Keratinocyte (primary cell): ENCODE data around the gene PRL. TPM values are rescaled to one million over a fixed set of nuclear protein-coding genes. Genes with fewer than 3 reads are reported as not detected.

ENCODE experiments used
- DNase-seq: peaks from one replicate; pipeline ENCODE4 v3.0.0-alpha.2; 2011; ENCODE audit warnings: low read depth, missing footprints, low spot score
- FAIRE-seq: peaks from 2 replicates; lab custom pipeline; 2011; peaks lifted over from hg19 to GRCh38; lab: Jason Lieb, UNC
- H2AFZ ChIP-seq: 2 replicates; pipeline ENCODE4 v1.6.0; 2012; ENCODE audit warnings: low read length, control low read depth, inconsistent platforms; ENCODE audit not compliant: control insufficient read depth
- H3K27ac ChIP-seq: 2 replicates; pipeline ENCODE4 v1.5.1; 2011; ENCODE audit warnings: low read length; ENCODE audit not compliant: control insufficient read depth, insufficient read depth
- H3K27me3 ChIP-seq: 3 replicates; pipeline ENCODE4 v1.6.0; 2011; ENCODE audit warnings: low read length; ENCODE audit not compliant: control insufficient read depth, insufficient read depth; ENCODE audit errors: extremely low read depth
- H3K36me3 ChIP-seq, 2 experiments: 2 replicates in 1 of 2; 3 replicates in 1 of 2; pipeline ENCODE4 v1.5.1; 2011; ENCODE audit warnings: low read length in 2 of 2, mild to moderate bottlenecking in 1 of 2; ENCODE audit not compliant: control insufficient read depth in 2 of 2, insufficient read depth in 2 of 2; ENCODE audit errors: extremely low read depth in 1 of 2
- H3K4me1 ChIP-seq: 3 replicates; pipeline ENCODE4 v1.5.1; 2011; ENCODE audit warnings: low read length; ENCODE audit not compliant: control insufficient read depth, insufficient read depth; ENCODE audit errors: extremely low read depth
- H3K4me2 ChIP-seq: 3 replicates; pipeline ENCODE4 v1.6.0; 2011; ENCODE audit warnings: low read depth, low read length; ENCODE audit not compliant: control insufficient read depth, insufficient read depth; ENCODE audit errors: extremely low read depth
- H3K4me3 ChIP-seq, 3 experiments: fragments of 200-600 bp in 1 of 3; sonication (generic) in 1 of 3; 2 replicates in 2 of 3; 3 replicates in 1 of 3; pipeline ENCODE4 v1.5.1; 2011 to 2016; ENCODE audit warnings: low read length in 3 of 3, mild to moderate bottlenecking in 3 of 3, control low read depth in 2 of 3, inconsistent platforms in 1 of 3, low read depth in 1 of 3, mixed read lengths in 1 of 3, mixed run types in 1 of 3, moderate library complexity in 1 of 3; ENCODE audit not compliant: control insufficient read depth in 2 of 3, insufficient read depth in 2 of 3; ENCODE audit errors: extremely low read depth in 1 of 3
- H3K79me2 ChIP-seq: 2 replicates; pipeline ENCODE4 v1.6.0; 2012; ENCODE audit warnings: low read length; ENCODE audit not compliant: control insufficient read depth, insufficient read depth
- H3K9ac ChIP-seq: 3 replicates; pipeline ENCODE4 v1.6.0; 2011; ENCODE audit warnings: low read length; ENCODE audit not compliant: control insufficient read depth, insufficient read depth; ENCODE audit errors: extremely low read depth
- H3K9me1 ChIP-seq: 3 replicates; pipeline ENCODE4 v1.6.0; 2011; ENCODE audit warnings: low read length; ENCODE audit not compliant: control insufficient read depth, insufficient read depth; ENCODE audit errors: extremely low read depth
- H3K9me3 ChIP-seq: 2 replicates; pipeline ENCODE4 v1.5.1; 2012; ENCODE audit warnings: low read depth, low read length; ENCODE audit not compliant: control insufficient read depth
- H4K20me1 ChIP-seq: 3 replicates; pipeline ENCODE4 v1.6.0; 2011; ENCODE audit warnings: low read length; ENCODE audit not compliant: control insufficient read depth, insufficient read depth; ENCODE audit errors: extremely low read depth
- EZH2 ChIP-seq: IDR thresholded peaks from one replicate; pipeline ENCODE4 v1.6.1; 2012; ENCODE audit warnings: inconsistent platforms, mild to moderate bottlenecking, low read length, moderate library complexity
- dilution Hi-C: fragments of 300-500 bp; cut with MboI; formaldehyde crosslinking; loops from one replicate; pipeline ENCODE4 v1.7.0; 2020; ENCODE audit warnings: low sequenced_read_pairs; ENCODE audit not compliant: extremely low pct_ligation_motif_present
- polyA plus RNA-seq, 5 experiments: library from polyadenylated mRNA; depleted of rRNA in 3 of 5; stranded (reverse) in 3 of 5; stranded (forward) in 1 of 5; unstranded in 1 of 5; fragments of >200 nt; gene quantifications; 1 replicate in 1 of 5; 2 replicates in 3 of 5; 3 replicates in 1 of 5; pipeline versions ENCODE4 v1.2.1 to v1.2.3, GENCODE V29; 2011 to 2012; ENCODE audit warnings: missing spikeins in 2 of 5, low read depth in 1 of 5, low replicate concordance in 1 of 5
- TF ChIP-seq, protein P1 (sequence below), 3 experiments: IDR thresholded peaks in 1 of 3; conservative IDR thresholded peaks in 1 of 3; optimal IDR thresholded peaks in 1 of 3; 2 replicates in 2 of 3; 3 replicates in 1 of 3; pipeline versions ENCODE3 to v1.5.1; 2011; ENCODE audit warnings: low read length in 3 of 3, mild to moderate bottlenecking in 3 of 3, moderate library complexity in 2 of 3, control low read depth in 1 of 3, inconsistent platforms in 1 of 3; ENCODE audit not compliant: insufficient read depth in 2 of 3; ENCODE audit errors: extremely low read depth in 1 of 3

PRL gene
- polyA plus RNA-seq, 1 donor (not counting 4 experiments of a cell fraction or from before 2014, with no cell fraction given), result not detected

- no peaks in the 10 kb centered on the region for H3K9me1 ChIP-seq
- no peak for FAIRE-seq
- H3K27ac ChIP-seq, result no peak overlapping the region
- no peak for DNase-seq
- no peak overlapping the region for H3K9ac ChIP-seq
- H3K79me2 ChIP-seq, result no peaks in the 10 kb centered on the region
- no peaks in the 10 kb centered on the region for H3K36me3 ChIP-seq
- dilution Hi-C loops, result no loop called here
- H2AFZ ChIP-seq, result no peak overlapping the region
- H3K4me3 ChIP-seq, result no peak overlapping the region
- H4K20me1 ChIP-seq, result no peaks in the 10 kb centered on the region
- H3K27me3 ChIP-seq, result no peaks in the 10 kb centered on the region
- H3K4me1 ChIP-seq, result no peaks in the 10 kb centered on the region
- TF ChIP-seq EZH2, result no peak
- TF ChIP-seq, protein P1, sequence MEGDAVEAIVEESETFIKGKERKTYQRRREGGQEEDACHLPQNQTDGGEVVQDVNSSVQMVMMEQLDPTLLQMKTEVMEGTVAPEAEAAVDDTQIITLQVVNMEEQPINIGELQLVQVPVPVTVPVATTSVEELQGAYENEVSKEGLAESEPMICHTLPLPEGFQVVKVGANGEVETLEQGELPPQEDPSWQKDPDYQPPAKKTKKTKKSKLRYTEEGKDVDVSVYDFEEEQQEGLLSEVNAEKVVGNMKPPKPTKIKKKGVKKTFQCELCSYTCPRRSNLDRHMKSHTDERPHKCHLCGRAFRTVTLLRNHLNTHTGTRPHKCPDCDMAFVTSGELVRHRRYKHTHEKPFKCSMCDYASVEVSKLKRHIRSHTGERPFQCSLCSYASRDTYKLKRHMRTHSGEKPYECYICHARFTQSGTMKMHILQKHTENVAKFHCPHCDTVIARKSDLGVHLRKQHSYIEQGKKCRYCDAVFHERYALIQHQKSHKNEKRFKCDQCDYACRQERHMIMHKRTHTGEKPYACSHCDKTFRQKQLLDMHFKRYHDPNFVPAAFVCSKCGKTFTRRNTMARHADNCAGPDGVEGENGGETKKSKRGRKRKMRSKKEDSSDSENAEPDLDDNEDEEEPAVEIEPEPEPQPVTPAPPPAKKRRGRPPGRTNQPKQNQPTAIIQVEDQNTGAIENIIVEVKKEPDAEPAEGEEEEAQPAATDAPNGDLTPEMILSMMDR (optimal IDR thresholded peaks at IDR 0.05 in 1 of 3, IDR thresholded peaks at IDR 0.05 in 1 of 3, conservative IDR thresholded peaks at IDR 0.05 in 1 of 3; ENCODE audit: extremely low read depth in 1 of 3, insufficient read depth in 2 of 3, low read length in 3 of 3), result no peak
- H3K9me3 ChIP-seq, result no peaks in the 10 kb centered on the region
- H3K4me2 ChIP-seq, result no peak overlapping the region
Measured at GRCh38 chr6:22296067-22296466, 769 bp downstream of the PRL start.

GRCh38 chr6:22295145-22295544 lies 1.7 kb downstream of the PRL start:
- no peak for DNase-seq
- no peak overlapping the region for H2AFZ ChIP-seq
- dilution Hi-C loops, result no loop called here
- H3K27ac ChIP-seq, result no peak overlapping the region
- no peak overlapping the region for H3K9ac ChIP-seq
- no peaks in the 10 kb centered on the region for H3K79me2 ChIP-seq
- no peaks in the 10 kb centered on the region for H3K4me1 ChIP-seq
- FAIRE-seq, result no peak
- TF ChIP-seq, protein P1 (optimal IDR thresholded peaks at IDR 0.05 in 1 of 3, IDR thresholded peaks at IDR 0.05 in 1 of 3, conservative IDR thresholded peaks at IDR 0.05 in 1 of 3; ENCODE audit: extremely low read depth in 1 of 3, insufficient read depth in 2 of 3, low read length in 3 of 3), result no peak
- TF ChIP-seq EZH2, result no peak
- H3K4me2 ChIP-seq, result no peak overlapping the region
- H4K20me1 ChIP-seq, result no peaks in the 10 kb centered on the region
- H3K36me3 ChIP-seq, result no peaks in the 10 kb centered on the region
- H3K9me3 ChIP-seq, result no peaks in the 10 kb centered on the region
- H3K9me1 ChIP-seq, result no peaks in the 10 kb centered on the region
- no peak overlapping the region for H3K4me3 ChIP-seq
- no peaks in the 10 kb centered on the region for H3K27me3 ChIP-seq
